ENCODE data around the gene PITPNM1. TPM values are rescaled to one million over a fixed set of nuclear protein-coding genes. Genes with fewer than 3 reads are reported as not detected.

The PITPNM1 gene
- total and polyA plus RNA-seq, 2 of the 13 experiments (the other 11 are each of a cell fraction or from before 2014, with no cell fraction given), result 8.2 to 8.5 TPM

DNA sequence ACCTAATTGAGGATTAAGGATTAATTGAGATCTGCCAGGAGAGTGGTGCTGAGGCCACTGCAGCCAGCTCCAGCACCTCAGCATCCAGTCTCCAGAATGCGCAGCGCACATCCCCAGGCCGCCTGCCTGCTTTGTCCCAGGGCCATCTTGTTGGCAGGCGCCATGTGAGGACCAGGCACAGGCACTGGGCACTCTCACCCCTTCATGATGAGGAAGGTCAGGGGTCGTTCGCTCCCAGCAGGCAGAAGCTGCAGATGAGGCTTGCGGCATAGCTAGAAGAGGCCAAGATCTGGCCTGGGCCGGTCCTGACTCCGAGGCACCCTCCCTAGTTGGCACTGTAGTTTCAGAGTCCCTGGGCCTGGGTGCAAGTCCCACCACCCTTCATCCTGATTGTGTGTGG lies 11.6 kb upstream of the PITPNM1 start:
- FAIRE-seq (no peak), ATAC-seq (no peak), DNase-seq (ENCODE audit: low spot score) (no peak)
- Histone ChIP-seq H3K36me3 (replicated peaks in 1 of 2; ENCODE audit: control insufficient read depth in 1 of 2, insufficient read depth in 2 of 2, low read length in 2 of 2) (no peaks in the 10 kb centered on the region), H2AFZ (ENCODE audit: low read length) (no peak overlapping the region), H3K27me3 (ENCODE audit: control insufficient read depth in 1 of 2, insufficient read depth in 2 of 2, low read length in 2 of 2) (peaks cover 4 to 8% of the 10 kb centered on the region in 2 experiments; a peak in 3 of 5 replicates), H3K79me2 (ENCODE audit: insufficient read depth, low read length) (no peaks in the 10 kb centered on the region), H3K9me3 (ENCODE audit: low read length) (no peaks in the 10 kb centered on the region), H4K20me1 (ENCODE audit: insufficient read depth, low read length) (no peaks in the 10 kb centered on the region), H3K4me3 (replicated peaks in 1 of 3; ENCODE audit: insufficient read depth in 1 of 3, low read depth in 2 of 3, low read length in 3 of 3) (no peak overlapping the region), H3K4me1 (ENCODE audit: insufficient read depth, low read length) (no peaks in the 10 kb centered on the region), H3K27ac (ENCODE audit: extremely low read length, insufficient read depth, low read length) (no peak overlapping the region), H3K9ac (ENCODE audit: insufficient read depth, low read depth, low read length) (no peak overlapping the region), H3K4me2 (ENCODE audit: low read depth, low read length) (no peak overlapping the region)
- in situ Hi-C loops (cut with HindIII; ENCODE audit: extremely low pct_ligation_motif_present, low pct_unique_long_range_greater_than_20kb), result no loop called here
- intact Hi-C loops (cut with micrococcal nuclease; ENCODE audit: unreplicated experiment), result no loop called here
- WGBS (ENCODE audit: low lambda C conversion rate), result 43% methylated on average over 3 of the region's 9 CpGs
- CTCF ChIA-PET (ENCODE audit: low intra/inter-chr PET ratio, low total read pairs), result no interaction called here
- no TSS peak for BruUV-seq (replicated peaks)
- TF ChIP-seq EP300 (IDR thresholded peaks at IDR 0.05; ENCODE audit: low read depth in 2 of 2, low read length in 2 of 2) (no peak), EP300 (CRISPR knock-in tag; IDR thresholded peaks at IDR 0.05; ENCODE audit: borderline replicate concordance) (no peak), KLF13 (CRISPR knock-in tag; IDR thresholded peaks at IDR 0.05) (no peak), FOXJ3 (CRISPR knock-in tag; IDR thresholded peaks at IDR 0.05; ENCODE audit: borderline replicate concordance) (no peak), ZNF432 (CRISPR knock-in tag; IDR thresholded peaks at IDR 0.05; ENCODE audit: borderline replicate concordance) (no peak), ZNF343 (CRISPR knock-in tag; IDR thresholded peaks at IDR 0.05) (no peak)
- TF ChIP-seq, protein P1, sequence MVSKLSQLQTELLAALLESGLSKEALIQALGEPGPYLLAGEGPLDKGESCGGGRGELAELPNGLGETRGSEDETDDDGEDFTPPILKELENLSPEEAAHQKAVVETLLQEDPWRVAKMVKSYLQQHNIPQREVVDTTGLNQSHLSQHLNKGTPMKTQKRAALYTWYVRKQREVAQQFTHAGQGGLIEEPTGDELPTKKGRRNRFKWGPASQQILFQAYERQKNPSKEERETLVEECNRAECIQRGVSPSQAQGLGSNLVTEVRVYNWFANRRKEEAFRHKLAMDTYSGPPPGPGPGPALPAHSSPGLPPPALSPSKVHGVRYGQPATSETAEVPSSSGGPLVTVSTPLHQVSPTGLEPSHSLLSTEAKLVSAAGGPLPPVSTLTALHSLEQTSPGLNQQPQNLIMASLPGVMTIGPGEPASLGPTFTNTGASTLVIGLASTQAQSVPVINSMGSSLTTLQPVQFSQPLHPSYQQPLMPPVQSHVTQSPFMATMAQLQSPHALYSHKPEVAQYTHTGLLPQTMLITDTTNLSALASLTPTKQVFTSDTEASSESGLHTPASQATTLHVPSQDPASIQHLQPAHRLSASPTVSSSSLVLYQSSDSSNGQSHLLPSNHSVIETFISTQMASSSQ (IDR thresholded peaks at IDR 0.05; ENCODE audit: low read depth), result no peak
- TF ChIP-seq, protein P1 (CRISPR knock-in tag; IDR thresholded peaks at IDR 0.05; ENCODE audit: borderline replicate concordance), result no peak
- POLR2A ChIA-PET, result no interaction called here

Measured in HepG2 (cell line).